Natural killer cell (primary cell): Measurements from ENCODE around the gene MBP. TPM values are rescaled to one million over a fixed set of nuclear protein-coding genes. Genes with fewer than 3 reads are reported as not detected.
"Not testable (repeated sequence)": the region's sequence is repeated elsewhere in the genome, so short reads cannot be mapped to it uniquely, and the experiment has no call there.

Experiments used
- ATAC-seq, 3 donors: fragments of 150-1000 bp in 2 of 3; fragments of 200-7000 bp in 1 of 3; cut with Tn5 transposase; 1 replicate in 1 of 3; 2 replicates in 2 of 3; pipeline ENCODE4 v1.10.0; 2021; ENCODE audit warnings: mild to moderate bottlenecking in 2 of 3, moderate library complexity in 2 of 3
- DNase-seq, 2 donors: peaks; one replicate each; pipeline versions ENCODE4 v3.0.0 to v3.0.0-alpha.2; 2013 to 2021; ENCODE audit warnings: mixed read lengths in 1 of 2
- H3K27ac ChIP-seq: one replicate; pipeline ENCODE4 v1.5.1; 2013; ENCODE audit warnings: mild to moderate bottlenecking, low read length
- H3K27me3 ChIP-seq: one replicate; pipeline ENCODE4 v1.6.1; 2013; ENCODE audit warnings: low read length; ENCODE audit not compliant: control insufficient read depth, insufficient read depth
- H3K36me3 ChIP-seq: one replicate; pipeline ENCODE4 v1.6.1; 2013; ENCODE audit warnings: low read length; ENCODE audit not compliant: control insufficient read depth, insufficient read depth
- H3K4me1 ChIP-seq: one replicate; pipeline ENCODE4 v1.6.1; 2013; ENCODE audit warnings: low read length; ENCODE audit not compliant: control insufficient read depth, insufficient read depth
- H3K4me3 ChIP-seq: one replicate; pipeline ENCODE4 v1.5.1; 2013; ENCODE audit warnings: low read length
- H3K9me3 ChIP-seq: one replicate; pipeline ENCODE4 v1.6.1; 2013; ENCODE audit warnings: low read length; ENCODE audit not compliant: control insufficient read depth, insufficient read depth
- H3K27ac Mint-ChIP-seq, 2 donors: one replicate each; pipeline ENCODE4 v1.8.0; 2022; ENCODE audit warnings: mild to moderate bottlenecking in 2 of 2, mixed read lengths in 2 of 2, moderate library complexity in 1 of 2
- H3K27me3 Mint-ChIP-seq, 2 donors: one replicate each; pipeline ENCODE4 v1.8.0; 2022; ENCODE audit warnings: low read depth in 2 of 2, mixed read lengths in 2 of 2
- H3K36me3 Mint-ChIP-seq: one replicate; pipeline ENCODE4 v1.8.0; 2022; ENCODE audit warnings: mixed read lengths
- H3K4me1 Mint-ChIP-seq, 2 donors: one replicate each; pipeline ENCODE4 v1.8.0; 2022; ENCODE audit warnings: mixed read lengths in 2 of 2
- H3K4me3 Mint-ChIP-seq: one replicate; pipeline ENCODE4 v1.8.0; 2022; ENCODE audit warnings: mild to moderate bottlenecking, moderate library complexity, mixed read lengths
- H3K9me3 Mint-ChIP-seq, 2 donors: one replicate each; pipeline ENCODE4 v1.8.0; 2022; ENCODE audit warnings: mixed read lengths in 2 of 2
- CTCF ChIP-seq: fragments of 200-600 bp; IDR thresholded peaks from one replicate; pipeline ENCODE4 v1.8.0; 2022; ENCODE audit warnings: antibody characterized with exemption
- WGBS: methylation state at CpG from one replicate; pipeline ENCODE4 v1.1.7; 2013; ENCODE audit warnings: missing lambda C conversion rate; ENCODE audit not compliant: insufficient coverage; 5-methylcytosine and 5-hydroxymethylcytosine counted together
- intact Hi-C: fragments of 100-400 bp; cut with micrococcal nuclease; formaldehyde crosslinking; loops from one replicate; pipeline ENCODE4 v1.14.2; 2022
- total RNA-seq, 4 donors: library from RNA; stranded (reverse); fragments of 120-200 nt in 1 of 4; gene quantifications; one replicate each; pipeline versions ENCODE4 v1.2.3 to v1.2.4, GENCODE V29; 2013 to 2022

Gene MBP
- total RNA-seq, 3 donors from 2014 or later (not counting 1 experiment from before 2014, with no cell fraction given) = 183 to 344 (median 325) TPM

DNA sequence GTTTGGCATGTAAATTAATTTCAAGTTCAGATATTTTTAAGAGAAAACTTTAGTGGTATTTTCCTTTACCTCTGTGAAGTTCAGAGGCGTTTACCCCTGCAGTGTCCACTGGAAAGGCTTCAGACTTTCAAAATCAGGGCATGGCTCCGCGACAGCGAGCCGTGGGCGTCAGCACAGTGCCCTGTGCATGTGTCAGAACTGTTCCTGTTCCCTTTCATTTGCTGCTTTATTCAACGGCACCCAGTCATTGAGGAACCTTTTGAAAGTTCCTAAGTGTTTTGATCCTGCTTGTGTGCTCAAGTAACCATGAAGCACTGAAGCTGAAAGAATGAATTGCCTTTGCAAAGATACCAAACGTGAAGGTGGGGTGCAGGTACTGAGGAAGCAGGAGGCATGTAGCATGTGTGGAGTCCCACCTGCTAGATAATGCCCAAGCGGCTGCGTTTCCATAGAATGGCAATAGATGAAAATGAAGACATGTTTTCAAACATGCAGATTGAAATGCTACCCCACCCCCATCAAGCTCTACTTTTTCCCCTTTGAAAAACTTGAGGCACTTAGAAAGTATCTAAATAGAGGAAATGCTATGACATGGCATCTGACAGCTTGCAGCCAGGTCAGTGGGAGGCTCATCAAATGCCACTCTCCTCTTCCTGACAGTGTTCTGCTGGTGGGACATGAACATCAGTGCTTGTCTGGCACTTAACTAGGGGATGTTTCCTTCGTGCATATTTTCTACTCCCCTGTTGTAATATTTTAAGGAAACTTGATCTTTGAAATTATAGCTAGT is 161.6 kb downstream of the MBP start:
- H3K9me3 Mint-ChIP-seq = no peaks in the 10 kb centered on the region
- no peak for DNase-seq
- 84% methylated on average over 10 of the region's 11 CpGs for WGBS
- no peaks in the 10 kb centered on the region for H3K4me1 Mint-ChIP-seq
- H3K27ac Mint-ChIP-seq = no peak overlapping the region
- Histone ChIP-seq H3K36me3 (peaks cover 7% of the 10 kb centered on the region), H3K27ac (no peak overlapping the region), H3K4me1 (peaks cover 3% of the 10 kb centered on the region), H3K9me3 (no peaks in the 10 kb centered on the region), H3K27me3 (no peaks in the 10 kb centered on the region), H3K4me3 (no peak overlapping the region)
- no peaks in the 10 kb centered on the region for H3K27me3 Mint-ChIP-seq
- intact Hi-C loops = no loop called here
- no peak overlapping the region for H3K4me3 Mint-ChIP-seq
- no peak for ATAC-seq
- TF ChIP-seq CTCF = no peak
- peaks cover 5% of the 10 kb centered on the region for H3K36me3 Mint-ChIP-seq

GRCh38 chr18:76967721-76968472 is 164.7 kb downstream of the MBP start:
- H3K9me3 Mint-ChIP-seq = no peaks in the 10 kb centered on the region
- no peak overlapping the region for H3K4me3 ChIP-seq
- DNase-seq (no peak), ATAC-seq (peak in 2 of 3 donors; percentile 29 to 42)
- WGBS = 71% methylated on average over 16 of the region's 17 CpGs
- no peak overlapping the region for H3K27ac ChIP-seq
- no peak overlapping the region for H3K4me3 Mint-ChIP-seq
- H3K9me3 ChIP-seq = no peaks in the 10 kb centered on the region
- intact Hi-C loops = no loop called here
- H3K36me3 ChIP-seq = peaks cover 3% of the 10 kb centered on the region
- H3K4me1 Mint-ChIP-seq = peaks cover 13 to 22% of the 10 kb centered on the region in 2 donors
- H3K27me3 Mint-ChIP-seq = no peaks in the 10 kb centered on the region
- H3K4me1 ChIP-seq = peaks cover 3% of the 10 kb centered on the region
- H3K27me3 ChIP-seq = no peaks in the 10 kb centered on the region
- no peak for TF ChIP-seq CTCF
- no peak overlapping the region for H3K27ac Mint-ChIP-seq
- peaks cover 5% of the 10 kb centered on the region for H3K36me3 Mint-ChIP-seq

DNA sequence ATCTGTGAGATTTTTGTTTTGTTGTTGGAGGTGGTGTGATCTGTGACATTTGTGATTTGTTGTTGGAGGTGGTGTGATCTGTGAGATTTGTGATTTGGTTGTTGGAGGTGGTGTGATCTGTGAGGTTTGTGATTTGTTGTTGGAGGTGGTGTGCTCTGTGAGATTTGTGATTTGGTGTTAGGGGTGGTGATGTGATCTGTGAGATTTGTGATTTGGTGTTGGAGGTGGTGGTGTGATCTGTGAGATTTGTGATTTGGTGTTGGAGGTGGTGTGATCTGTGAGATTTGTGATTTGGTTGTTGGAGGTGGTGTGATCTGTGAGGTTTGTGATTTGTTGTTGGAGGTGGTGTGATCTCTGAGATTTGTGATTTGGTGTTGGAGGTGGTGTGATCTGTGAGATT is 165.3 kb downstream of the MBP start:
- H3K36me3 Mint-ChIP-seq, H3K9me3 Mint-ChIP-seq, H3K4me1 ChIP-seq, H3K4me3 Mint-ChIP-seq, H3K27me3 Mint-ChIP-seq, H3K36me3 ChIP-seq, intact Hi-C loops, H3K9me3 ChIP-seq, H3K27me3 ChIP-seq, H3K4me3 ChIP-seq, H3K27ac Mint-ChIP-seq, H3K27ac ChIP-seq: not testable (repeated sequence)
- DNase-seq = peak in 1 of 2 donors; percentile 21
- H3K4me1 Mint-ChIP-seq = peaks cover 19 to 28% of the 10 kb centered on the region in 2 donors
- peak in 2 of 3 donors; percentile 38 to 54 for ATAC-seq

DNA sequence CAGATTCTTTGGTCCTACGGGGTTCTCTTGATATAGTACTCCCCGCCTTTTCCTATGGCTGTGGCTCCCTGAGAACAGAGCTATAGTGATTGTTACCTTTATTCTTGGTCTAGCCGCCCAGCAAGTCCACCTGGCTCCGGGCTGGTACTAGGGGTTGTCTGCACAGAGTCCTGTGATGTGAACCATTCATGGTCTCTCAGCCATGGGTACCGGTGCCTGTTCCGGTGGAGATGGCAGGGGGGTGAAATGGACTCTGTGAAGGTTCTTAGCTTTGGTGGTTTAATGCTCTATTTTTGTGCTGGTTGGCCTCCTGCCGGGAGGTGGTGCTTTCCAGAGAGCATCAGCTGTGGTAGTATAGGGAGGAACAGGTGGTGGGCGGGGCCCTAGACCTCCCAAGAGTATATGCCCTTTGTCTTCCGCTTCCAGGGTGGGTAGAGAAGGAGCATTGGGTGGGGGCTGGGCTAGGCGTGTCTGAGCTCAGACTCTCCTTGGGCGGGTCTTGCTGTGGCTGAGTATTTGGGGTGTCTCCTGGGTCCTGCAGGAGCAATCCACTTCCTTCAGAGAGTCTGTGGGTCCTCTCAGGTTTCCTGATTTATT is 166.9 kb downstream of the MBP start:
- ATAC-seq, DNase-seq, H3K27ac Mint-ChIP-seq, H3K36me3 ChIP-seq, H3K4me3 Mint-ChIP-seq, H3K4me3 ChIP-seq, H3K9me3 Mint-ChIP-seq, H3K27me3 ChIP-seq, H3K27me3 Mint-ChIP-seq, intact Hi-C loops, H3K4me1 ChIP-seq, H3K9me3 ChIP-seq: not testable (repeated sequence)
- Mint-ChIP-seq H3K4me1 (peaks cover 19 to 37% of the 10 kb centered on the region in 2 donors), H3K36me3 (peaks cover 17% of the 10 kb centered on the region)
- WGBS = 82% methylated on average over 11 of the region's 11 CpGs
- H3K27ac ChIP-seq = peak overlapping the region; percentile 53
